Measurements from ENCODE around the gene DHRS3. TPM values are rescaled to one million over a fixed set of nuclear protein-coding genes. Genes with fewer than 3 reads are reported as not detected.

The DHRS3 gene
- total and polyA plus RNA-seq, 2 of the 13 experiments (the other 11 are each of a cell fraction or from before 2014, with no cell fraction given): 48.5 to 90.5 TPM

DNA sequence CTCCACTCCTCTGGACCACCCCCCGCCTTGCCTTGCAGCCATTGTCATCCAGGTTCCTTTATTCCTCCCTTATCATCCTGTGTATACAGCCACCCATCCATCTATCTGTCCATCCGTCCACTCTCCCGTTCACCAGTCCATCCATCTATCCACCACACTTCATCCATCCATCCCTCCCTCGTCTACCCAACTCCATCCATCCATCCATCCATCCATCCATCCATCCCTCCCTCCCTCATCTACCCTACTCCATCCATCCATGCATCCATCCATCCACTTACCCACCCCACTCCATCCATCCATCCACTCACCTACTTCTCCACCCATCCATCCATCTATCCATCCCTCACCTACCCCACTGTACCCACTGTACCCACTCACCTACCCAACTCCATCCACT is 35.4 kb downstream of the DHRS3 start (continued):
- TF ChIP-seq CSRNP2 (CRISPR knock-in tag; conservative IDR thresholded peaks at IDR 0.05; ENCODE audit: low read depth): no peak
- no peak for TF ChIP-seq ZBTB42 (CRISPR knock-in tag; IDR thresholded peaks at IDR 0.05)
- TF ChIP-seq EHMT2 (IDR thresholded peaks at IDR 0.05; ENCODE audit: borderline replicate concordance, low read depth, low read length): no peak
- no peak for TF ChIP-seq ZNF552 (CRISPR knock-in tag; IDR thresholded peaks at IDR 0.05; ENCODE audit: borderline replicate concordance)

DNA sequence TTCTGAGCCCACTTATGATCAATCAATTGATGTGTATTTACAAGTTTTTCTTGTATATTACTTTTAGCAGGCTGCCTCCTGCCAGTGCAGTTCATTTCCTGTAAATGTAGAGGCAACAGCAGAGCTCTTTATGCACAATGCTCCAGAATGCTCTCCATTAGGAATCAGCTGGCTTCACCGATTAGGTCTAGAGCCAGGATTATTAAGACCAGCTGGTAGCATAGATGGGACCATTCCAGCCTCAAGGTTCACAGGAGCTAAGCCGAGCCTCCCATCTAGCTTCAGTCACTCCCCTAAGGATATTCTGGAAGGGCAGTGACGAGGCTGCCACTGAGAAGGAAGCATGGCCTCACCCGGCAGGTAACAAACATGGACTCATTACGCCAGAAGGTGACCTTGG is 36.8 kb downstream of the DHRS3 start:
- DNase-seq (ENCODE audit: low spot score) (no peak), ATAC-seq (no peak), FAIRE-seq (no peak)
- H3K27me3 ChIP-seq (ENCODE audit: control insufficient read depth in 1 of 2, insufficient read depth in 2 of 2, low read length in 2 of 2): no peaks in the 10 kb centered on the region
- H3K4me2 ChIP-seq (ENCODE audit: low read depth, low read length): no peak overlapping the region
- H3K9me3 ChIP-seq (ENCODE audit: low read length): no peaks in the 10 kb centered on the region
- peaks cover 21% of the 10 kb centered on the region for H3K79me2 ChIP-seq (ENCODE audit: insufficient read depth, low read length)
- H3K4me1 ChIP-seq (ENCODE audit: insufficient read depth, low read length): no peaks in the 10 kb centered on the region
- WGBS (ENCODE audit: low lambda C conversion rate): 86% methylated on average over 5 of the region's 5 CpGs
- POLR2A ChIA-PET: no interaction called here
- in situ Hi-C loops (cut with HindIII; ENCODE audit: extremely low pct_ligation_motif_present, low pct_unique_long_range_greater_than_20kb) (no loop called here), intact Hi-C loops (cut with micrococcal nuclease; ENCODE audit: unreplicated experiment) (no loop called here)
- TF ChIP-seq ZNF235 (CRISPR knock-in tag; IDR thresholded peaks at IDR 0.05; ENCODE audit: borderline replicate concordance) (no peak), ZNF781 (CRISPR knock-in tag; IDR thresholded peaks at IDR 0.05; ENCODE audit: borderline replicate concordance, not compliant biosample characterization) (no peak), TOPORS (CRISPR knock-in tag; IDR thresholded peaks at IDR 0.05) (no peak), ZBTB46 (CRISPR knock-in tag; IDR thresholded peaks at IDR 0.05; ENCODE audit: borderline replicate concordance) (no peak), ZNF276 (CRISPR knock-in tag; IDR thresholded peaks at IDR 0.05; ENCODE audit: low read depth) (no peak), ZNF292 (CRISPR knock-in tag; IDR thresholded peaks at IDR 0.05; ENCODE audit: borderline replicate concordance, low read depth) (no peak), MZF1 (CRISPR knock-in tag; IDR thresholded peaks at IDR 0.05; ENCODE audit: borderline replicate concordance) (no peak), NRL (CRISPR knock-in tag; IDR thresholded peaks at IDR 0.05; ENCODE audit: borderline replicate concordance) (no peak), HOXA3 (CRISPR knock-in tag; IDR thresholded peaks at IDR 0.05) (no peak), ZKSCAN5 (CRISPR knock-in tag; IDR thresholded peaks at IDR 0.05) (no peak), ELF1 (CRISPR knock-in tag; IDR thresholded peaks at IDR 0.05) (no peak), JDP2 (CRISPR knock-in tag; IDR thresholded peaks at IDR 0.05; ENCODE audit: borderline replicate concordance) (no peak), MLX (CRISPR knock-in tag; IDR thresholded peaks at IDR 0.05) (no peak)
- no TSS peak for BruUV-seq (replicated peaks)
- H3K9ac ChIP-seq (ENCODE audit: insufficient read depth, low read depth, low read length): no peak overlapping the region
- no peak overlapping the region for H2AFZ ChIP-seq (ENCODE audit: low read length)
- H3K4me3 ChIP-seq (replicated peaks in 1 of 3; ENCODE audit: insufficient read depth in 1 of 3, low read depth in 2 of 3, low read length in 3 of 3): no peak overlapping the region
- peaks cover 45% of the 10 kb centered on the region for H4K20me1 ChIP-seq (ENCODE audit: insufficient read depth, low read length)
- peaks cover 48 to 82% of the 10 kb centered on the region in 2 experiments for H3K36me3 ChIP-seq (replicated peaks in 1 of 2; ENCODE audit: control insufficient read depth in 1 of 2, insufficient read depth in 2 of 2, low read length in 2 of 2)
- CTCF ChIA-PET (ENCODE audit: low intra/inter-chr PET ratio, low total read pairs): no interaction called here
- no peak overlapping the region for H3K27ac ChIP-seq (ENCODE audit: extremely low read length, insufficient read depth, low read length)
